SK-N-DZ (cell line): Measurements from ENCODE around the gene MRLN. TPM values are rescaled to one million over a fixed set of nuclear protein-coding genes. Genes with fewer than 3 reads are reported as not detected.
"Not testable (repeated sequence)": the region's sequence is repeated elsewhere in the genome, so short reads cannot be mapped to it uniquely, and the experiment has no call there.

Experiments
- DNase-seq: peaks from one replicate; pipeline ENCODE4 v3.0.0-alpha.2; 2015; ENCODE audit warnings: low spot score
- polyA plus RNA-seq, 2 experiments: library from polyadenylated mRNA; depleted of rRNA; stranded (reverse); fragments of >200 nt; gene quantifications; 2 replicates each; pipeline ENCODE4 v1.2.3, GENCODE V29; 2014

Gene MRLN
- not detected in 2 replicates for polyA plus RNA-seq (2014; cell fraction: cytosol; rRNA removed)
- polyA plus RNA-seq (2014; cell fraction: nucleus; rRNA removed), result not detected in 2 replicates

DNA sequence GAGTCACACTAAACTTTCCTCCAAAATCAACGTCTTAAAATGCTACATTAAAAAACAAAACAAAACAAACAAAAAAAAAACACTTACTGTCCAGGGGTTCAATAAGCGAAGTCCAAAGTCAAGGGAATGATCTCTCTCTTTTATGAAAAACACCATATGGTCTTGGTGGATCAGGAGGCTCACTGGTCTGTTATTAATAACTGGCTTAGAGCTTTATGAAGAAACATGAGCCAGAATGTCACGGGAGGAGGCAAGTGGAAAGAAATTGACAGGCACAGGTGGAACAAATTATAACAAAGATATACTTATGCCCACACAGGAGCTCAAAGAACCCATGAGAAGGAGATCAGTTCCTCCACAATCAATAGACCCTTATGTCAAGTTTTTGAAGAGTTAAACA is at the start of gene MRLN:
Gene MRLN, minus strand, starts transcription at position 189 of the 400 bp plus-strand sequence.
- DNase-seq, result no peak

DNA sequence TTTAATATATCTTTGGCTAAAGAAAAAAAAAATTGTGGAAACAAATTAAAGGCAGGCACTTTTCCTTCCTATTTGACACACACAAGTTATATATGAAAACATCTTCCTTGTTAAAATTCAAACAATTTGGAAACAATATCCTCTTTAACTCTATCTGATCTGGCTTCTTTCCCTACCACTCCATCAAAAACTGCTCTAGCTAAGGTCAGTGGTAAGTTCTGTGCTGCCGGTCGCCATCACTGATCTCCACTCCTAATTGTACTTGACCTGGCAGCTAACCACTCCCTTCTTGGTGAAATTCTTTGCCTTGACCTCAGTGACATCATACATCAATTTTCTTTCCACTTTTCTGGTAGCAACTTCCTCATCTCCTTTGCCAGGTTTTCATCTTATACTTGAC is 47.9 kb upstream of the MRLN start:
- no peak for DNase-seq

DNA sequence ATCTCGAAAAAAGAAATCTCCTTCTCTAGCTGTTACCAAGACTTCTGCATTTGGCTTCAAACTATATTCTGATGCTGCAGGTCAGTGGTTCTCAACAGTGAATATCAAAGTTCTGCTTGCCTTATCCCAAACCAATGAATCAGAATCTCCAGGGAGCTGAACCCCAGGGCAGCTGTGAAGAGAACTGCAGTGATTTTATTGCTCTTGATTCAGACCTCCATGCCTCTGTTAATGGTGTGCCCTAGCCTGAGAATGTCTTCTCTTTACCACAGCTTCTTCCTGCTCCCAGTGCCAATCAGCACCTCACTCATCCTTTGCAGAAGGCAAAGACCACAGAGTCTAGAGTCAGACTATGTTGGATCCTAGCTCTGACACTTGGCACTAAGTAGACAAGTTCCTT is 46.2 kb upstream of the MRLN start:
- no peak for DNase-seq

DNA sequence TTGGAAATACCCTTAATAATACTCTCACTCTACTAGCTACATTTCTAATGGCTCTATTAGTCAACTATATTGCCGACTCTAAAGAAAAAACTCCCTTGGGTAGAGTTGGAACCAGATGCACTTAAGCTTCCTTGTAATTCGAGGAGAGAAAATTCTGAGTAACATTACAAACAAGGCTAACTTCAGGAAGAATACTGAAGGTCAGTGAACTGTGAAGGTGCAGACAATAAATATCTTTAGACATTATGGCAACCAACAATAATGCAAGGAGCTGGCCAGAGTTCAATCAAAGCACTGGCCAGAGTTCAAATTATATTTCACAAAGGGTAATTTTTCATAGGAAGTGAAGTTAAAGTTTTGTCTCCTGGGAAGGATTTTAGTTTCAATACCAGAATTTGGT is 40.7 kb upstream of the MRLN start:
- DNase-seq, result no peak

DNA sequence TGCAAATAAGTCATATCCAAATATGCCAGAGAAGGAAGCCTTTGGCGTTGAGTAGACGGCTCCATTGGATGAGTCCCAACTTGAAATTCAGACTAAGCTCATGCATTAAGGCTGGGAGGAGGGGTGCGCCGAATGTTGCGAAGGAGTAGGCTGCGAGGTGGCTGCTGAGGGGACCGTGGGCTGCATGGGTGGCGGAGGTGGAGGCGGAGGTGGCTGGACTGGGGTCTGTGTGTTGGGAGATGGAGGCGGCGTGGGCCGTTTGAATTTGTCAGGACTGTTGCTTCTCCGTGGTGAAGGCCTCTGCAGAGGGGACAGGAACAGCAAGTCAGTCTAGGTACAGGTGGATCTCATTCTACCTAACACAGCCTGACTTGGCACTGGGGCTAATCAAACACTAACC is 39.6 kb upstream of the MRLN start:
- DNase-seq, result no peak

DNA sequence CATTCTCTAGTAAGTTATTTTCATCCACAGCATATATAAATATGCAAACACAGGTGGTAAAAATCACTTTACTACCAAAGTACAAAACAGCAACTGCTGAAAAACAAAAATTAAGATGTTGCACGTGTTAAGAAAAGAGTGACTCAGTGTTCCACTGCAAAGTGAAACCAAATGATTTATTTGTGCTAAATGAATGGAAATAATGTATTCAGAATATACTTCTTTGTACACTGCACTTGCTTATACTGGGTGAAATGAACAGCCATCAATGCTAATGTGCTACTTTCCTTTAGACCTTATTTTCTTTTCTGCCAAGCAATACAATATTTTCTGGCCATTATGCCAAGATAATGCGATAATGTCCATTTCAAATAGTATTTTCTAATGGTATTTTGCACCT is 38.3 kb upstream of the MRLN start:
- DNase-seq, result no peak

DNA sequence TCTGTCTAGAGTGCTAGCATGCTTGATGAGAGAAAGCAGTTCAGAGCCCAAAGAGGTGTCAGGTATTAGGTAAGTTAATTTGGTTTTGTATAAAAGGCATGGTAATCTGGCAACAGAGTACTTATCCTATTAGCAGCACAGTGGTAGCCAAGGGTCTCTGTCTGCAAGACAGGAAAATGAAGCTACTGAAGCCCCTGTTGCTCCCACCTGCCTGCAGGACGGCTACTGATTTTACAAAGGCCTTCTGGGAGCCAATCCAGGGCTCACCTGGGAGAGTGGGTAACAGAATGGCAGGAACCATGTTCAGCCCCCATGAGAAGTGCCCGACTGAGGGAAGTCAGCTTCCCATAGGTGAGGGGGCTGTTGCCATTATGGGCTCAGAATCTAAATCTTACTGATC is 36.8 kb upstream of the MRLN start:
- DNase-seq, result not testable (repeated sequence)

DNA sequence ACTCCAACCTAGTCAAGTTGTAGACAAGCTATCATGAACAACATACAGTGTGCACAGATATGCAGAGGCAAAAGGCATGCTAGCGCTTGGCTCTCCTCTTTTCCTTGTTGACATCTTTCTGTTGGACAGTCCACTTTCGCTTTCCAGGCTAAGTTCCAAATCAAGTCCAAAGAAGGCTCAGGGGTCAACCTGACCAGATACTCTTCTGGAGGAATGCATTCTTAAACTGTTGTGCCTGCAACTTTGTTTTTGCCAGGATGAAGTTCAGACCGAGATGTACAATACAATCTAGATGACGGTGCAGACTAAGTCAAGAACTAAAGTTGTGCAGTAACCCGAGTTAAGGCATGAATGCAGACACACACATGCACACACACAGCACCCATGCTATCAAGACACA is 35.7 kb upstream of the MRLN start:
- DNase-seq, result not testable (repeated sequence)

DNA sequence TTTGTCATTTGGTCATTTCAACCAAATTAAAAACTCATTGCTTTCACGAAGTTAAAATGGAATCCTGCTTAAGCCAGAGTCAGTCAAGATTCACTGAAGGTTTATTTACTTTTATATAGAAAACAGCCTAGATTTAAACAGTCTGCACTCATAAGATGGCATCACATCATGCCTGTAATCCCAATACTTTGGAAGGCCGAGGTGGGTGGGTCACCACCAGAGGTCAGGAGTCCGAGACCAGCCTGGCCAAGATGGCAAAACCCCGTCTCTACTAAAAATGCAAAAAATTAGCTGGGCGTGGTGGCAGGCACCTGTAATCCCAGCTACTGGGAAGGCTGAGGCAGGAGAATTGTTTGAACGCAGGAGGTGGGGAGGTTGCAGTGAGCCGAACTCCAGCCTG is 33.8 kb upstream of the MRLN start:
- DNase-seq, result not testable (repeated sequence)

DNA sequence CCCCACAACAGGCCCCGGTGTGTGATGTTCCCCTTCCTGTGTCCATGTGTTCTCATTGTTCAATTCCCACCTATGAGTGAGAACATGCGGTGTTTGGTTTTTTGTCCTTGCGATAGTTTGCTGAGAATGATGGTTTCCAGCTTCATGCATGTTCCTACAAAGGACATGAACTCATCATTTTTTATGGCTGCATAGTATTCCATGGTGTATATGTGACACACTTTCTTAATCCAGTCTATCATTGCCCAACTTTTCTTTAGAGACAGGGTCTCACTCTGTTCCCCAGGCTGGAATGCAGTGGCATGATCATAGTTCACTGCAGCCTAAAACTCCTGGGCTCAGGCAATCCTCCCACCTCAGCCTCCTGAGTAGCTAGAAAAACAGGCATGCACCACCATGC is 32.2 kb upstream of the MRLN start:
- DNase-seq, result not testable (repeated sequence)

DNA sequence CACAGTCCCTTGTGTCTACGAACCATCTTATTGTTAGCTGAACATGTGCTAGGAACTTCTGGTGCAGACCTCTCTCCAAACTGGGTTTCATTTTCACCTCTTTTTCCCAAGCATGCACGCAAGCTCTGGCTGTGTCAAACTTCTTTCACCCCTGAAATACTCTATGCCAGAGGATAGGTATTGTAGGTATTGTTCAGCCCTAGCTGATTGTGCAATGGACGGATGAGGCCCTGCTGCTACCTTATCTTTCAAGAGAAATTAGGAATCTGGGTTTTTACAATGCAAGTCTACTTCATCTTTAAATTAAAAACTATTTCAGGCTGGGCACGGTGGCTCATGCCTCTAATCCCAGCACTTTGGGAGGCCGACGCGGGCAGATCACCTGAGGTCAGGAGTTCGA is 28.3 kb upstream of the MRLN start:
- no peak for DNase-seq

DNA sequence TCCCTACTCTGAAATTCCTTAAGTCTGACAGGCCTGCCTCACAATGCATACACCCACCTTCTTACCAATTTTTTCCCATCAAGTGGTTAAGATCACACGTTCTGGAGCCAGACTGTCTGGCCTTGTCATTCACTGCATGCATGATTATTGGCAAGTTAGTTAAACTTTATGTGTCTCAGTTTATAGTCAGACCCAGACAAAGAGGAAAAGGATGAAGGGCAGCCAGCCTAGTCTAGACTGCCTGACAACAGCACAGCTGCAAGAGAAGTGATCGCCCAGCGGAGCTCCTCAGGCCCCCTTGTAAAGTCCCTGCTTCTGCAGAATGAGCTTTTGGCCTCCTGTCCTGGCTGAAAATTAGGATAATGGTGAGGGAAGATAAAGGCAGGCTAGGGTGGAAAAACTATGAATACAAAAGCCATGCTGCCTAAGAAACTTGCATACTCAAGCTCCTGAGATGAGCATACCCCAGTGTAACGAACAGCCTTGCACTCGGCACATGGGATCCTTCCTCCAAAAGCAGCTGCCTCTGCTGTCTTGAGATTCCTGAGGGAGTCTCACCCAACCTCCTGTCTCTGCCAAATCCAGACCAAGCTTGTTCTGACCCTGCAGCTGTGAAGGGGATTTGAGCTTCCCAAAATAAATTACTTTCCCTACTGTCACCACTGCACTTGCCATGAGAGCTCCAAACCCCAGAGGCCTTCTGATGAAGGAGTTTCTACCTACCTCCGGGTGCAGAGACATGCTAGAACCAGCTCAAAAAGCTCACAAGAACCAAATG is 26.7 kb upstream of the MRLN start:
- no peak for DNase-seq

DNA sequence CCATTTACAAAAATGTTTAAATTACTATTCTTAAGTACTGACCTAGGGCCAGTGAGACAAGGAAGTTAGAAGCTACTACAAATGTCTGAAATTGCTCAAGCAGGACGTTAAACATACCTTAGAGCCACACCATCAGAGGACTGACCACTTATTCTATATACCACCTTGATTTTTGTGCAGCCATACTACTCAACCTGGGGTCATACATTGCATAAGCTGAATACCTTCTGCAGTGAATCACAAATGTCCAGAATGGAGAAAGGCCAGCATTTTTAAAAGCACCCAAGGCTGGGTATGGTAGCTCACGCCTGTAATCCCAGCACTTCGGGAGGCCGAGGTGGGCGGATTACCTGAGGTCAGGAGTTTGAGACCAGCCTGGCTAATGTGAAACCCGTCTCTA is 21.2 kb upstream of the MRLN start:
- no peak for DNase-seq

DNA sequence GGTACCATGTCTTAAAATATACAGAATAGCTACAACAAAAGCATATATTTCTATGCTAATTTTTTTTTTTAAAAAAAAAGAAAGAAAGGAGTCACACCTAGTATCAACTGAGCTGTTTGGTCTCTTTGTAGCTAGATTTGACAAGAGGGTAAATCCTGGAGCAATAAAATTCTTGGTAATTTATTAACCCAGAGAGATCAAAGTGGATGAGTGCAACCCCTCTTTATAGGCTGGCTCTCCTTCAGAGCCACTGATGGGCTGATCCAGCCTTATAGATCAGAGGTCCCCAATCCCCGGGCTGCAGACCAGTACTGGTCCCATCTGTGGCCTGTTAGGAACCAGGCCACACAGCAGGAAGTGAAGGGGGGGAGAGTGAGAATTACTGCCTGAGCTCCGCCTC is 19.8 kb upstream of the MRLN start:
- no peak for DNase-seq

DNA sequence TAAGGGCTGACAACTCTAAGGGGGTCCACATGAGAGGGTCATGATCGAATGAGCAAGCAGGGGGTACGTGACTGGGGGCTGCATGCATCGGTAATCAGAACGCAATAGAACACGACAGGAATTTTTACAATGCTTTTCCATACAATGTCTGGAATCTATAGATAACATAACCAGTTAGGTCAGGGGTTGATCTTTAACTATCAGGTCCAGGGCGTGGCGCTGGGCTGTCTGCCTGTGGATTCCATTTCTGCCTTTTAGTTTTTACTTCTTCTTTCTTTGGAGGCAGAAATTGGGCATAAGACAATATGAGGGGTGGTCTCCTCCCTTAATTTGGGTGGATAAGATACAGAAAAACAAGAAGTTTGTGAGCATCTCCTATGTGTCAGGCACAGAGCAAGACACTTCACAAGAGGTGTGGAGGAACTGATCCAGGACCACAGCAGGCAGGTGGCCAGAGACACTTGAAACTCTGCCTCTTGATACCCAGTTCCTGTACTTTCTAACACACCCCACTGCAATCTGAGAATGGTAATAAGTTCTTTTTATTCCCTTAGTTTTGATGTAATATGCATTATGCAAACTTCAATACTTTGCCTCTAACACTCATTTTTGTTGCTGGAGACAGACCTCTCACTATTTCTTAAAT is 18.0 kb upstream of the MRLN start:
- DNase-seq, result no peak

DNA sequence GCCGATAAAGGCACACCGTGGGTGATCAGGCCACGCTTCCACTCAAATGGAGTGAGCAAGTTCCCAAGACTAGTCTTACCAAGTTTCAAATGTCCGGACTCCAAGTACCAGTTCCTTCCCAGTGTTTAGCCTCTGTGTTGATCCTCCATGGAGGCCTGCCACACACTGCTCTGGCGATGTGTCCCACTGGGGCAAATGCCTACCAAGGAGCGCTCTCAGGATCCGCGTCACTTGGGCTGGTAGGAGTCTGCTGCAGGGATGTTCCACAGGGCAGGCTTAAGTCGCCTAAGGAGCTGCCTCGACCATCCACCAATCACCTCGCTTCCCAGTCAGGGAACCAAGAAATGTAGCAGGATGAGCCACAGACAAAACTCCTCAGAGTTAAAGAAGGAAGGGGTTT is 17.4 kb upstream of the MRLN start:
- no peak for DNase-seq

DNA sequence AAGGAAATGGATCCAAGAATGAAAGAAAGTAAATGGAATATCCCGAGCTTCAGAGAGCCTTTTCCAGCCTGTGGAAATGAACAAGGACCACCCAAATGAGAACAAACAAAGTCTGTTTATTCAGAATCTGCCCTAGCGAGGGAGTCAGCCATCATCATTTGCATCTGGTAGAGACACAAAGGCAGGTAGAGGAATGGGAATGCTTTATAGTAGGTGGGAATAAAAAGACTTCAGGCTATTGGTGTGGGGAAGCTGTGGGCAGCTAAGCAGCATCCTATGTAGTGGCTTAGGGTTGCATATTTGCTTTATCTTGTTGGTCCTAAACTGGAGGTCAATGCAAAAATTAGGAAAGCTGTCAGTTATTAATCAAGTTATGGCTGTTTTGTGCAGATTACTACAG is 9.2 kb upstream of the MRLN start:
- no peak for DNase-seq

DNA sequence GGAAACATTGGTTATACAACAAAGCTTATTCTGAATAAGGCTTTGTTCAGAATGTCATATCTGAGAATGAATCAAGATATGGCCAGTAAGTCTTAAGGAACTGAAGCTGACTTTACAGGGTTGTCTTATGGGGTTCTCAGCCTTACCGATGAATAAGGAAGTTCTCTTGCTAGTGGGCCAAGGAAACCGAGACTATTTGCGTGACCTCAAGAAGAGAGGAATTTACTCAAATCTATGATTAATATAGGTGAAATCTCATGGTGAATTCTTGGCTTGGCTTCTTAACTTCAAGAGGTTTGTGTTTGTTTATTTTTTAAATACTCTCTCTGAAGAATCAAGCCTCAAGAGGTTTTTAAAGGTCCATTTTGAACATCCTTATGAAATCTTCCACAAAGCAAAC is 4.7 kb upstream of the MRLN start:
- no peak for DNase-seq

DNA sequence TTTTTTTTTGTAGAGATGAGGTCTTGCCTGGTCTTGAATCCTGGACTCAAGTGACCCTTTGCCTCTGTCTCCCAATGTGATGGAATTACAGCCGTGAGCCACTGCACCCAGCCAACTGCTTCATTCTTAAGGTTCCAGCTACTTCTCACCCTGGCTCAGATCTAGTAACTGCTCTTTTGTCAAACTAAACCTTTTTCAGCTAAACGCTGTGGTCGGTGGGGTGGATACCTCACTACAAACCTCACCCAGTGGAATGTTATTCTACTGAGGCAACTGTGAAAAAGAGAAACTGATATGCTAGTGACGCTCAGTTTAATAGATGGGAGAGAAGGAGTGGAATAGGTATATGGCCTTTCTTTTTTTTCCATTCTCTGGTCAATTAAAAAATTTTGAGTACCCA is 1.7 kb upstream of the MRLN start:
- no peak for DNase-seq

DNA sequence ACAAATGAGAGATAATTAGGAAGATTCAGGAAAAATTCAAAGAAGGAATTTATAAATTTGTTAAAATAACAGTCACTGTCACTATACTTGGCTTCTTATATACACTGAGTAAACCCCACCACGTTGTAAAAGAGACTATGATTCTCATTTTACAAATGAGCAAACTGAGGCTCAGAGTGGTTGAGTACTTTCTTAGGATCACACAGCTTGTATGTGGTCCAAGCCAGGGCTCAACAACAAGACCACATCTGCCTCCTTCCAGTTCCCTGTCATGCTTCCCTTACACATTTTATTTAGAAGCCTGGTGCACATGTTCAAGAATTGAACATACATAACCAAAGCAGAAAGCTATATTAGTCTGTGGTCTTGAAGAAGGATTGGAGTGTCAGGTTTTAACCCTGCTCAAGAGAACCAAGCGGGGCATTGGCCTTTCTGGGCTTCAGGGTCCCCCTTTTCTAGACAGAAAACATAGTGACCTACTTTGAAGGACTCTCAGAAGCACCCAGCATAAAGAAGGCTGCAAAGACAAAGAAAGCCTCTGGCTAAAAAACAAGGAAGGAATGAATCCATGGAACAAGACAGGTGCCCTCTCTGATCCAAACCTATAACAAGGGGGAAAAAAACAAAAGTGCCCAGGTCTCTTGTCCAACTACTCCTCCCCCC is 846 bp downstream of the MRLN start:
- DNase-seq, result no peak

DNA sequence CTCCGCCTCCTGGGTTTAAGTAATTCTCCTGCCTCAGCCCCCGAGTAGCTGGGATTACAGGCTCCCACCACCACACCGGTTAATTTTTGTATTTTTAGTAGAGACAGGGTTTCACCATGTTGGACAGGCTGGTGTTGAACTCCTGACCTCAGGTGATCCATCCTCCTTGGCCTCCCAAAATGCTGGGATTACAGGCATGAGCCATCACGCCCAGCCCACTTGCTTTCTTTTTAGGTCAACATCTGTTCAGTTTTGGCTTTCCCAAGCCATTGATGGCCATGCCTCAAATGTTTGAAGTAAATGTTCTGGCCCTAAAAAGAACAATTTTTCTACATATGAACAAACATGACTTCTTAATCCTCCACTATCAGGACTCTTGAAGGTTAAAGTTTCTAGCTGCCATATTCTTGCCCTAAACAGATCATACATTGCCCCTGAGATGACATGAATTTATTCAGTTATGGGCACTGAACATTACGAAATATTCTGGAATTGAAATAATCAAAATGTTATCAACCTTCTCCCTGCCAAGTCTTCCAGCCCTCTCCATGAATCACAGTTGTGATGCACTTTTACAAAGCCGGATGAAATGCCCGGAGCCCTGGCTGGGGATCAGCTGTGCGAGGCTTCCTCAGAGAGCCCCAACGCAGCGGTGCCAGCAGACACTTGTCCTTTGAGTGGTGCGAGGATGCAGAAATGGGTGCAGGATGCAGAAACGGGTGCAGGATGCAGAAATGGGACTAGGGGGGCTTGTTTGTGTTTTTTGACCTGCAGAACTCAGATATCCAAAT is 2.9 kb downstream of the MRLN start:
- no peak for DNase-seq

DNA sequence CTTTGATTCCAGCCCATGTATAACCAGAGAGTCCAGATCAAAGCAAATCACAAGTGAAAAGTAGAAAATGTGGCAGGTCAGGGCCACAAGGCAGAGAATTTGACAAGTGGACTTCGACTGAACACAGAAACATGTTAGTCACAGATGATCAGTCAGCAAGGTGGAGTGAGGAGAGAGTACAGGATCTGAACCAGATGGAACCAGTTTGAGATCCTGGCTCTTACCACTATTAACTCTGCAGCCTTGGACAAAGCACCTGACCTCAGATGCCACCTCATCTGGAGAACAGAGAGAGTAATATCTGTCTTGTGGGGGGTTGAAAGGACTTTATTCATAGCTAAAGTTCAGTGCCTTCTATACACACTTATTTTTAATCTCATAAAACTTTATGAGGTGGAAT is 4.4 kb downstream of the MRLN start:
- no peak for DNase-seq
